ENCODE results near the gene TTC28.

- TF ChIP-seq CTCF (IDR thresholded peaks at IDR 0.05) (no peak), POLR2A (IDR thresholded peaks at IDR 0.05; ENCODE audit: low read depth) (no peak), EP300 (IDR thresholded peaks at IDR 0.05) (no peak)
These were observed 694.9 kb downstream of the TTC28 start for GRCh38 chr22:27984723-27985122.

Data from esophagus muscularis mucosa (tissue), 4 donors.